NCI-H774 (cell line): ENCODE data around the gene NINJ1.

Experiments used
- DNase-seq: peaks from one replicate; lab custom pipeline; 2025; lab: John Stamatoyannopoulos, UW

The NINJ1 gene

DNA sequence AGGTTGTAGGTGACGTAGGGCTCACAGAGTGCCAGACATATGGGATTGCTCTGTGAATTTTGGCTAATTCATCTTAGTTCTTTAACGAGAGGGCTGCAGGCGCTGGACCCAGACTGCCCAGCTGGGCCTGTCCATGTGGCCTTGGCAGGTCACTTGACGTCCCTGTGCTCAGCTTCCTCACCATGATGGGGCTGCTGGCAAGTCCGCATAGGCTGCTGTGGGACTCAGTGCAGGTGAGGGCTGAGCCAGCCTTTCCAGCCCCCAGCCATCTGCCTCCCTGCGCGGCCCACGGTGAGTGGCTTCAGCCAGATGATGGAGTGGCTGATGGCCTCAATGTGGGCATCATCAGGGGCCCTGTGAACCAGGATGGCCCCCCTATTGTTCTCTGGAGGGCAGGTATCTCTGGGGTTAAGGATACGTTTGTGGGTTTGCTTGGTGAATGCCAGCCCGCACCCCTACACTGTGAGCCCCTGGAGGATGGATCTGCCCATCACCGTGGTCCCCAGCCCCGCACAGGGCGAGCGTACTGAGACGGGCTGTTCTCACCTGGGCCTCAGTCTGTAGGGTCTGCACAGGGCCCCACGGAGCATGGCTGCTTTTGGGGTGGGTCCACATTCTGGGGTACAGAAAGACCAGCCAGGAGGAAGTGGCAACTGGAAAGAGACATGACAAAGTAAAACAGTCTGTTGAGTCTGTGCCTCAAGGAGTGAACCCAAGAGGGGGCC lies 34.3 kb downstream of the NINJ1 start:
- no peak for DNase-seq

DNA sequence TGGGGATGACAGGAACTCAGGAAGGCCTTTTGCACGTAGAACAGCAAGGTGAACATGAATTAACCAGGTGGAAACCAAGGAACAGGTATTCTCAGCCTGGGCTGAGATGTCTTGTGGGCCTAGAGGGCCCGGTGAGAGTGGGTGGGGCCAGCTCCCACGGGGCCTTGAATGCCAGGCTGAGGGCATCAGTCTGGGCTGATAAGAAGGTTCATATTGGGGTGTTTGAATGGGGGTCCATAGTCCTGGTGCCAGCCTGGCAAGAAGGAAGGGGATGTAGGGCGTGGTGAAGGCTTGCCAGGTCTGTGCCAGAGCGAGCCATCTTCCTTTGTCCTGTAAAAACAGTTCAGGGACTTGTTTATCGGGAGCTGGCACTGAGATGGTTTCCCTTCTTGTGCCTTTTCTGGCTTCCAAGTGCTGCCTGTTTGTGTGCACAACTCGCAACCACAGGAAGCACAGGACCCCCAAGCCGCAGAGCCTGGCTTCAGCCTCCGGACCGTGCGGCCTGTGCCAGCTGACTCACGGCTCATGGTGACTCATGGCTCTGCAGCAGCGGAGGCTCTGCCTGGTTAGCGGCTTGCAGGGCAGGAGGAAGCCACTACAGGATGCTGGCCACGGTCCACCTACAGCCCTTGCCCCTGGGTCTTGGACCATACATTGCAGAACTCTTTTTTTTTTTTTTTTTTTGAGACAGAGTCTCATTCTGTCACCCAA lies 35.7 kb downstream of the NINJ1 start:
- no peak for DNase-seq

DNA sequence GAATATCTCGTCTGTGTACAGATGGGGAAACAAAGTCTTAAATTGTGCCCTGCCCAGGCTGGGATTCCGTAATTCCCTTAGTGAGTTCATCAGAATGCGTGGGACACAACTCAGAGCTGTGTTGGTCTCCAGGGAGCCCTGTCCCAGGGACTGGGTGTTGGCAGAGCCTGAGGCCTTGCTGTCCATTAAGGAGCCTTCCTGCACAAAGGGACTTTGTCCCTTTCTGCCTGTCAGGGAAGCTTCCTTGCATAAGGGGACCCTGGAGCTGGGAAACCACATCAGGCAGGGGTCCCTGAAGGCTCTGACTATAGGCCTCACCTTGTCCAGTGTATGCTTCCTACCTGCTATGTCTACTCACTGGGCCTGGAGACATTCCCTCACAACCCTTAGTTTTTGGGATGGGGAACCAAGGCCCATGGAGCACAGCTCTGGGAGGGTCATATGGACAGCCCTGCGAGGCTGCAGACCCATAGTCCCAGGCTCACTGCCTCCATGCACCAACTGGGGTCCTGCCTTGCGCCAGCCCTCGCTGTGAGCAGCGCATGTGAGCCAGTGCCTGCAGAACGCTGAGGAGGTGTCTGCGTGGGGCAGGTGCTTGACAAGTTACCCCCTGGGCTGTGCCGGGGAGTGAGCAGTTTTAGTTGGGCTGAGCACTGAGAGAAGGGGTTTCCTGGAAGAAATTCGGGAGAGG lies 36.4 kb downstream of the NINJ1 start:
- no peak for DNase-seq

DNA sequence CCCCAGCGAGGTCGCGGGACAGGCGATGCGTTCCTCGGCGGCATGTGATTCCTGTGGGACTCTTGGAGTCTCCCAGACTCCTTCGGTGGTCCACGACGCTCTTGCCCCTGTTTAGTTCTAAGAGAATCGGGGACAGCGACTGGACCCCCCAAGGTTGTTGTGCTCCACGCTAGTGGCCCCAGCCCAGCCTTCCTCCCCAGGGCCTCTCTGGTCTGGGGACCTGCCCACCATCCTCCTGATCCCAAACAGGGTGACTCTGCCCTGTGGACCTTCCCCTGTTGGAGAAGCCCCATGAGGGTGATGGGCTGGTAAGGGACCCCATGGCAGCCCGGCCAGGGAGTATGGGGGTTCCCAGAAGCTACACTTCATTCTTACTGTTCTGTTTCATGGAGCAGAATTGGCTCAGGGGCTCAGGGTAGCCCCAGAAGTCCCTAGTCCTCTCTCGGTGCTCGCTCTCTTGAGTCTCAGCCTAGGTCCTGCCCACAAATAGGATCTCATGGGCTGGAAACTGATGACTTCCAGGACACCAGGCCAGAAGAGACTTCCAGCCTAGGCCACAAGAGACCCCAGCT lies 37.2 kb downstream of the NINJ1 start:
- no peak for DNase-seq

DNA sequence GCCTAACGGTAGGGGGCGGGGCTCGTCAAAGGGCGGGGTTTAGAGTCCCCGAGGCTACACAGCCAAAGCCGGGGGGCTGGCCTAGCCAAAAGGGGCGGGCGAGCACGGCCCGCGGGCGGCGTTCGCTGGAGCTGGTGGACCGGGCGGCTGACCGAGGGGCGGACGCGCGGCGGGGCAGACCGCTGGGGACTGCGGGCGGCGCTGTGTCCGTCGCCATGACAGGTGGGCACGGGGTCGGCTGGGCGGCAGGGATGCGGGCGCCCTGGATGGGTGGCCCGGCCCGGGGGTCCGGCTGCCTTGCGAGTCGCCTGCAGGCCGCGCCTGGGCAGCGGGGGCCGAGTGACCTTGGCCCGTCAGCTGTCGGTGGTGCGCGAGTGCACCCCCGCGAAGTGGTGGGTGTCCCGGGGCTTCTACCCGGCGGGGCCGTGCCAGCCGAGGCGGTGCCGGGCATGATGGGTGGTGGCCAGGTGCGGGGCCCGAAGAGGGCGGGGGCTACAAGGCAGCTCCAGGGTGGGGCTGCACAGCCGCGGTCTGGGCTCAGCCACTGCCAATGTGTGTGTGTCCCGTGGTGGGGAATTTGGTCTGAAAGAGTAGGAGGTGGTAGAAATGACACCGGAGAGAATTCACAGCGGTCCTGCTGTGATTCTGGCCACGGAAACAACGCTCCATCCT lies 37.8 kb downstream of the NINJ1 start, which contains the start of gene CARD19:
CARD19 (plus strand) TSS at position 87 of the 672 bp plus-strand sequence; CDS start at position 216, 129 bp downstream.
- DNase-seq: peak; percentile 25

DNA sequence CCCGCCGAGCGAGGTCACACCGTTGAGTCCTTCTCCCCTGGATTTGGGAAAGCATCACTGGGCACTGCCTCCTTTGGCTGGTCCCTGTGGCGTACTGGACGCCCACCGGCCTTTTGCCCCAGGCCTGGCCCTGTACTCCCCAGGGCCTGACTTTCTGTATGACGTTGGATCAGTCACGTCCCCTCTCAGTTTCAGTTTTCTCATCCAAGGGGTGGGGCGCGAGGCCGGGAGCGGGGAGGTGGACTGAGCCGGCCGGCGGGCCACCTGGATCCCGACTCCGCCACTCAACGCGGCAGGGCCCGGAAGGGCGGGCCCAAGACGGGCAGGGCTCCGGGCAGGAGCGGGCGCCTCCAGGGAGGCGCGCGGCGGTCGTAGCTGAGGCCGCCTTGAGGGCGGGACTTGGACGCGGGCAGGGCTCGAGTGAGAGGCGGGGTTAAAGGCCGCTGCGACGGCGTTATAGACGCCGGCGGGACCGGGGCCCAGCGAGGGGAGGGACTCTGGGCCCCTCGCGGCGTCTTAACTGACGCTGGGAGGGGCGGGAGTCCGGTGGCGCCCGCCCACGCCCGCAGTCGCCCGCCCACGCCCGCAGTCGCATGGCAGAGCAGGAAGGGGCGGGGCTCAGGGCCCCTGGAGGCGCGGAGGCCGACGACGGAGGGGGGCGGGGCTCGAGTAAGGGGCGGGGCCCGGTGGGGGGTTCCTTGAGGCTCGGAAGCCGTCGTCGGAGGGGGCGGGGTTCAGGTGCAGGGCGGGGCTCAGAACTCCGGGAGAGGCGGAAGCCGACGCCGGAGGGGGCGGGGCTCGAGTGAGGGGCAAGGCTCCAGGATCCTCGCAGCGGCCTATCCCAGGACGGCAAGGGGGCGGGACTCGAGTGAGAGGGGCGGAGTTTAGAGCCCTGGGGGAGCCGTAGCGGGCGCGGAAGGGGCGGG lies 38.6 kb downstream of the NINJ1 start:
- peak; percentile 99 for DNase-seq

DNA sequence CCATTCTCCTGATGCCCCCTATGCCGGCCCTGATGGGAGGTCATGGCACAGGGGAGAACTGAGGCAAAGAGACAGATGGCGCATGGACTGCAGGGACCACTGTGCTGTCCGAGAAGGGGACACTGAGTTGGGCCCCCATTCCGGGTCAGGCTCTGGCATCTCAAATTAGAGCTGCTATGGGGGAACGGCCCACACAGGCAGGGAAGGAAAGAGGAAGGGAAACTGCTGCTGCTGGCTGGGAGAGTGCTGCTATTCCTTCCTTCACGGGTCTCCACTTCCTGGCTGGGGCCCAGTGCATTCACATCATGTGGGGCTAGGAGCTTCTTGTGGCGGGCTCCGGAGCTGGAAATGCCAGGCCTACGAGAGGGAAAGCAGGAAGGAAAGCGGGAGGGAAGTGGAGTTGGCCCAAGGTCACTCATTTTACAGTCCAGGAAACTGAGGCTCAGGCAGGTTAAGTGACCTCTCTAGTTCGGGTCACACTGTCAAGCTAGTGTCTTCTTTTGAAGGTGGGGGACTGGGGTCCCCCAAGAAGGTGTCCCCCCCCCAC lies 39.3 kb downstream of the NINJ1 start:
- DNase-seq: no peak

DNA sequence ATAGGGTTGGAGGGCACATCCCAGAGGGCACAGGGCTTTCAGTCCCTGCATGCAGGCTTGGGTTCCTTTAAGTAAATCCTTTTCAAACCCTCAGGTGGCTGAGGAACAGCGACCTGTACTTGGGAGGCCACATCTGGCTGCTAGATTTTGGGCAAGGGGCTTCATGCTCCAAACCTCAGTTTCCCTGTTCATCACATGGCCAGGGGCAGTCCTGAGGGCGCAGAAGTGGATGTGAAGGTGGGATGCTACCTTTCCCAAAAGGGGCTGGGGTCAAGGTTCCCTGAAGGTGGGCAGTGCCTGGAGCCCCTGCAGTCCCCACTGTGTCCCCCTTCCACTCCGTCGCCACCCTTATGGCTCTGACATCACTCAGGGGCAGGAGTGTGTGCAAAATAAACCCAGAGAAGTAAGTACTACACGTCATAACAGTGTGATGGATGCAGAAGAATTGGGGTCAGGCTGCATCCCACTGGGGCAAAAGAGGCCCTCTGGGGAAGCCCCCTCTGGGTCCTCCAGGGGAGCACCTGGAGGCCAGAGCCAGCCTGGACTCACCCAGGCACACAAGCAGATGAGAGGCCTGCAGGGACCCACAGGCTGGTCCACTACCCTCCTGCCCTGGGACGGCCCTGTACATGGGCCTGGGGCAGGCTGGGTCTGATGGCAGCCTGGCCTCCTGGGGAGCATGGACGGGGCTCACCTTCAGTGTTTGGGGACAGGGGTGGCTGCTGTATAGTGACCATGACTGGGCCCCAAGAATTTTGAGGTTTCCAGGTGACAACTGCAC lies 40.0 kb downstream of the NINJ1 start:
- no peak for DNase-seq

DNA sequence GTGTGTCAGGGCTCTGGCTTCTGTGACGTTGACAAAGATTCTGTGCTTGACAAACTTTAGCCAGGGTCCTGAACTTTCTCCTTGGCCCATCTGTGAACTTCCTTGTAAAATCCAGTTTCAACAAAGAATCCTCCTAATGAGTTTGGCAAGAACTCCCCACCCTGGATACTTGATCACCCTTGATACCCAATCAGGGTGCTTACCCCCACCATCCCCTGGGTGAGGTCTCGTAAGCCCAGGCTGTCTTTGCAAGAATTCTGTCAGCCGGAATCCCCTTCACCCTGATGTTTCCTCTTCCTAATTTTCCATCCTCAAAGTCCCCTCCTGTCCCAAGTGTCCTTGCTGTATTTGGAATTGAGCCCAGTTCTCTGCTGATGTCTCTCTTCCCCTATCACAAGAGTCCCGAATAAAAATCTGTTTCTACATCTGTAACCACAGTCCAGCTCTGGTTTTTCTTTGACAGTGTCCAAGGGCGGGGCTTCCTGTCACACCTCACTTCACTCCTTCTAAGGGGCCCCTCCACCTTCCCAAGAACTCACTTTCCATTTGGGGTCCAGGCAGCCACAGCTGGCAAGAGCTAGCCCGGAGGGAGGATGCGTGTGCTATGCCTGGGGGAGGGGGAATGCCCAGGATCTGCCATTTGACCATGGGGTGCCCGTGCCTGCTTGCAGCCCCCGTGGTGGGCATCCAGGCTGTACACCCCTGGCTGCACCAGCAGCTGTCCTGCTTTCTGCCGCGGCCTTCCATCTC lies 40.7 kb downstream of the NINJ1 start:
- no peak for DNase-seq

DNA sequence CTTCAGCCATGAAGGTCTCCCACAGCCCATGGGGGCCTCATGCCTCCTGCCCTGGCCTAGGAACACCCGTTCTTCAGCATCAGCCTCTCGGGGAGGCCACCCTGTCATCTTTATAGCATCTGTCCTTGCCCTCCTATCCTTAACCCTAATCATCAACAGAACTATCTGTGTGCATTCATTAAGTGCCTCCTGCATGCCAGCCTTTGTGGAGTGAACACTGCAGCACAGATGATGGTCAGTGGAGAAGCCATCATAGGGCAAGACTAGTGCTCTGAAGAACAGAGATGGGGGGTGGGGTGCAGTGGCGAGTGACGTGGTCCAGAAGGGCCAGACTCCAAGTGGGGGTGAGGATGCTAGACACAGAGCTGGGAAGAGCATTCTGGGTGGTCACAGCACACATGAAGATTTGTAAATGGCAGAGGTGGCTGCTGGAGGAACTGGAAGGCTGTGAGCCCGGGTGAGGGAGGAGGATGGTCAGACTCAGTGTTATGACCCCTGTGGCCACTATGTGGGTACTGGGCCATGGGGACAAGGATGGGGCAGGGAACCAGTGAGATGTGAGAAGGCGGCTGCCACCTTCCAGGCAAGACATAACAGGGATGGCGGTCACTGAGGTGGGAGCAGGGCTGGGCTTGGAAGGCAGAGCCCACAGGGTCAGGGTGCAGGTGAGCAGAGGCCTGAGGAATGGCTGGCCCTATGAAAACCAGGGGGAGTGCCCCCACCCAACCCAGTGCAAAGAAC lies 41.6 kb downstream of the NINJ1 start:
- no peak for DNase-seq

DNA sequence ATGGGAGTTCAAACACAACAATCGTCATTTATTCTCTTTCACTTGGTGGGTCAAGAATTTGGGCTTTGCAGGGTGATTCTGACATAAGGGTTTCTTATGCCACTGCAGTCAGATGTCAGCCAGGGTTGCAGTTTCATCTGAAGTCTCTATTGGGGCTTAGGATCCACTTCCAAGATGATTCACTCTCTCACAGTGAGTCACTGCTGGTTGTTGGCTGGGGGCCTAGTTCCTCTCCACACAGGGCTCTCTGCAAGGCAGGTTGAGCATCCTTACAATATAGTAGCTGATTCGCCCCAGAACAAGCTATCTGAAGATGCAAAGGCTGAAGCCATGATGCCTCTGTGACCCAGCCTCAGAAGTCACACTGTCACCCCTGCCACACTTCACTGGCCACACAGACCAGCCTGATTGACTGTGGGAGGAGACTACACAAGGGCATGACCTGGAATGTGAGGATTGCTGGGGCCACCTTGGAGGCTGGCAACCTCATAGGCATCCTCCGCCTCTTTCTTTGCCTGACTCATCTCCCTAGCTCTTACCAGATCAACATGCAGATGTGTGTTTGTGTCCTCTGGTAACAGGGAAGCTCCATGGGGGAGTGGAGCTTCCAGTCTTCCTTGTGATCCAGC lies 42.5 kb downstream of the NINJ1 start:
- DNase-seq: no peak

DNA sequence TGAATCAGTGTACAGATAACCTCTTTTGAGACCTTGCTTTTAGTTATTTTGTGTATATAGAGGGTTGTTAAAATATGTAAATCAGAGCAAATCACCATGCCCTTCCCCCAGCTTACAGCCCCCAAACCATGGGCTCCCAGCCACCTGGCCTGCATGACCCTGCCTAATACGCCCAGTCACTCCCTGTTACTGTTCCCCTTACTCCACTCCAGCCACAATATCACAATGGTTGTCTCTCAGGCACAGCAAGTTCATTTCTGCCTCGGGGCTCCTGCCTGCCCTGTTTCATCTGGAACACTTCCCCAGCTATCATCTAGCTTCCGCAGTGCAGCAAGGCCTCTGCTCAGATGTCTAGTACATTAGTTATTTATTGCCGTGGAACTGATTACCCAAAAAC lies 43.0 kb downstream of the NINJ1 start:
- DNase-seq: no peak

DNA sequence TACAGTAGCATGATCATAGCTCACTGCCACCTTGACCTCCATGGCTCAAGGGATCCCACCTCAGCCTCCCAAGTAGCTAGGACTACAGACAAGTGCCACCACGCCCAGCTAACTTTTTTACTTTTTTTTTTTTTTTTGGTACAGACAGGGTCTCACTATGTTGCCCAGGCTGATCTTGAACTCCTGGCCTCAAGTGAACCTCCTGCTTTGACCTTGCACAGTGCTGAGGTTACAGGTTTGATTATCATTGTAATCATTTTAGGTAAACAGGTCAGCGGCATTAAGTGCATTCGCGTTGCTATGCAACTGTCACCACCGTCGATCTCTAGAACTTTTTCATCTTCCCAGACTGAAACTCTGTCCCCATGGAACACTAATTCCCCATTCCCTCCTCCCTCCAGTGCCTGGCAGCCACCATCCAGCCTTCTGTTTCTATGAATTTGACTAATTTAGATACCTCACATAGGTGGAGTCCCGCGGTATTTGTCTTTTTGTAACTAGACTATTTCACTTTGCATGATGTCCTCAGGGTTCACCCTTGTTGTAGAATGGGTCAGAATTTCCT lies 43.9 kb downstream of the NINJ1 start:
- DNase-seq: no peak

DNA sequence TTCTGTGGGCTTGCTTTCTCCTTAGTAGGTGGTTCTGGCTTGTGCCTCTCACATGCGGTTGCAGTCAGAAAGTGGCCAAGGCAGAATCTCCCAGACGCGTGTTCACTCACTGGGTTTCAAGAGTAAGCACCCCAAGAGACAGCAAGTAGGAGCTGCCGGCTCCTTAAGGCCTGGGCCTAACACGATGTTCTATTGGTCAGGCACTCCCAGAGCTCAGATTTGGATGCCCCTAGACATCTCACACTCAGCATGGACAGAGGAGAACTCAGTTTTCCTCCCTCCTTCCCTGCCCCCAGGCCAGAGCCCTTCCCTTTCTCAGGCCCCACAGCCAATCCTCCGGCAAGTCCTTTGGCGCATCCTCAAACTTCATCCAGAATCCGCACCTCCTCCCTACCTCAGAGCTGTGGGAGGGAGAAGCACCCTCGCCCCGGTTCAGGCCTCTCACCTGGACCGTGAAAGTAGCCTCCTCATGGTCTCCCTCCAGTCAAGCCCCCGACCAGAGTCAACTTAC lies 44.5 kb downstream of the NINJ1 start:
- no peak for DNase-seq

DNA sequence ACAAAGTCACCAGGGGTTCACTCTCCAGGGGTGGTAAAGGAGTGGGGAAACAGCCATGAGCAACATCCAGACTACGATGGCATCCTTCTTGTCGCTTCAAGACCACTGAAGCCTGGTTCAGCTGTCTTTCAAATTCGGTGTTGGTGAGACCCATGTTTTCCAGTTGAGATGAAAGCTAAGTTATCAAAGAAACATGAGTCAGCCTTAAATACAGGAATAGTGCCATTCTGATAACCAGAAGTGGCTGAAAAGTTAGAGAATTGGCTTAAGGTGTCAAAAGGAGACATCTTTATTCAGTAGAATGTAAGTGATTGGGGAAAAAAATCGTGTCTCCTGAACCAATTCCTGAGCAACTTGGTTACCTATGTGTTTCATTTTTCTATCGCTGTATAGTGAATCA lies 45.0 kb downstream of the NINJ1 start:
- no peak for DNase-seq

DNA sequence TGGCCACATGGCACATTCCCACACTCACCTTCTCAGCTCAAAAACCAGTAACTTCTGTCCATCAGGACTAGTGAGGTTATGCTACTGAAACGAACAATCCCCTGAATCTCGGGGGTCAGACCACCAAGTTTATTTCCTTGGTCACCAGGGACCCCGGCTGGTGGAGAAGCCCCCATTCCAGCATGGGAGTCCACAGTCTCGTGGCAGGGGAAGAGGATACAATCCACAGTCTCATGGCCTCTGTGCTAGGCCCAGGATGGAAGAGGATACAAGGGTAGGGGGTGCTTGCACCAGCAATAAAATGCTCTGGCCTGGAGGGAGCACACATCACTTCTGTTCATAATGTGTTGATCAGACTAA lies 45.4 kb downstream of the NINJ1 start:
- no peak for DNase-seq

DNA sequence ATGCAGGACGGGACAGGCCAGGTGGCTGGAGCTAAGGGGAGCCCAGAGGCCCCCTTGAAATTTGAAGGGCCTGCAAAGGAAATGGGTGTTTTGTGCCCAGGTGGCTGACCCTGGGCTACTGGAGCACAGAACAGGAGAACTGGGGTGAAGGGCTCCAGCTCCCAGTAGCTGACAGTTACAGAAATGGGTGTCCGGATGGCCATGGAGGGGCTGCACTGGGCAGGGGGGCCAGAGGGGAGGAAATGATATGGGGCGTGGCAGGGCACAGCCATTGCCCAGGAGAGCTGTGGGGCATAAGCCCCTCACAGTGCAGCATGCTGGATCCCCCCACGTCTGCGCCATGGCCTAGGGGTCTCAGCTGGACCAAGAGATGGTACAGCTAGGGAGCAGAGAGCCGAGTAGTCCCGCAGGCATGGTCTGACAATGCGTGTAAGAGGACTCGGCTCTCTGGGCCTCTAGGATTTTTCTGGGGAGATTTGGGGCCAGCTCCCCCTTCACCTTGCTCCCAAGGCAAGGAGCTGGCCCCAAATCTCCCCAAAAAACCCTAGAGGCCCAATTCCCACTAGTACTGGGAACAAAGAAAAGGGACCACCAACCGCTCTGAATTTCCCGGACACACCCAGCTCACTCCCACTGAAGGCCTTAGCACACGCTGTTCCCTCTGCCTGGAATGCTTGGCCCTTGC lies 45.9 kb downstream of the NINJ1 start:
- DNase-seq: no peak
